ENCODE measurements around the gene CXCL6.

Gene CXCL6

GRCh38 chr4:73883306-73883705 is 46.8 kb downstream of the CXCL6 start:
- Histone ChIP-seq H3K4me1 (ENCODE audit: control insufficient read depth, insufficient read depth, low read length) (no peaks in the 10 kb centered on the region), H3K36me3 (ENCODE audit: control insufficient read depth, insufficient read depth, low read length) (no peaks in the 10 kb centered on the region), H3K4me3 (ENCODE audit: low read depth, low read length) (no peak overlapping the region), H3K9me3 (ENCODE audit: control insufficient read depth, insufficient read depth, low read depth, low read length) (no peaks in the 10 kb centered on the region), H3K27ac (ENCODE audit: low read depth, low read length) (no peak overlapping the region), H3K9ac (ENCODE audit: low read length) (no peak overlapping the region), H3K27me3 (ENCODE audit: control insufficient read depth, insufficient read depth, low read length) (no peaks in the 10 kb centered on the region)

GRCh38 chr4:73885574-73886267 is 49.2 kb downstream of the CXCL6 start:
- Histone ChIP-seq H3K9me3 (ENCODE audit: control insufficient read depth, insufficient read depth, low read depth, low read length) (no peaks in the 10 kb centered on the region), H3K36me3 (ENCODE audit: control insufficient read depth, insufficient read depth, low read length) (no peaks in the 10 kb centered on the region), H3K9ac (ENCODE audit: low read length) (no peak overlapping the region), H3K4me3 (ENCODE audit: low read depth, low read length) (no peak overlapping the region), H3K27me3 (ENCODE audit: control insufficient read depth, insufficient read depth, low read length) (no peaks in the 10 kb centered on the region), H3K27ac (ENCODE audit: low read depth, low read length) (no peak overlapping the region), H3K4me1 (ENCODE audit: control insufficient read depth, insufficient read depth, low read length) (no peaks in the 10 kb centered on the region)
